Measurements from ENCODE around the gene ZNF467.

Gene ZNF467

GRCh38 chr7:149774237-149775175 is 1.1 kb upstream of the ZNF467 start:
- Histone ChIP-seq H3K27ac (peak overlapping the region in 13 of 21 experiments; percentile 16 to 92 (median 60)), H3K4me3 (peak overlapping the region in 3 of 7 experiments; percentile 65 to 75 (median 67))

DNA sequence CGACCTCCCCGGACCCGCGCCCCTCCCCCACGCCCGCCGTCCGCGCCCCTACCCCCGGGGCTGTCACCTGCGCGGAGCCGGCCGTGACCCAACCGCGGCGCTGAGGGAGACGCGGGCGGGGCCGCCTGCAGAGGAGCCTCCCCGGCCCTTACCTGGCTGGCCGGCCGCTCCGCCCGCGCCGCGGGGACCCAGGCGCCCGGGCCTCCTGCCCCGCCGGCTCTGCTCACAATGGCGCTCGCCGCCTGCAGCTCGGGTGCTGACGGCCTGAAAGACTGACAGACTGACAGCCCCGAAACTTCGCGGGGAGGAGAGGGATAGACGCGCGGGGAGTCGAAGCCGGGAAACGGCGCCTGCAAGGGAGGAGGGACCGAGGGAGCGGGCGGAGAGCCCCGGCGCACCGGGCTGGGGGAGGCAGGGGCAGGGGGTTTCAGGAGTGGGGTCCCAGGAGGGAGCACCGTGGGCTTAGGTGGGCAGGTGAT is 393 bp downstream of the ZNF467 start:
- peak overlapping the region; percentile 31 to 92 (median 78) for H3K27ac ChIP-seq
- peak overlapping the region; percentile 42 to 75 (median 65) for H3K4me3 ChIP-seq

DNA sequence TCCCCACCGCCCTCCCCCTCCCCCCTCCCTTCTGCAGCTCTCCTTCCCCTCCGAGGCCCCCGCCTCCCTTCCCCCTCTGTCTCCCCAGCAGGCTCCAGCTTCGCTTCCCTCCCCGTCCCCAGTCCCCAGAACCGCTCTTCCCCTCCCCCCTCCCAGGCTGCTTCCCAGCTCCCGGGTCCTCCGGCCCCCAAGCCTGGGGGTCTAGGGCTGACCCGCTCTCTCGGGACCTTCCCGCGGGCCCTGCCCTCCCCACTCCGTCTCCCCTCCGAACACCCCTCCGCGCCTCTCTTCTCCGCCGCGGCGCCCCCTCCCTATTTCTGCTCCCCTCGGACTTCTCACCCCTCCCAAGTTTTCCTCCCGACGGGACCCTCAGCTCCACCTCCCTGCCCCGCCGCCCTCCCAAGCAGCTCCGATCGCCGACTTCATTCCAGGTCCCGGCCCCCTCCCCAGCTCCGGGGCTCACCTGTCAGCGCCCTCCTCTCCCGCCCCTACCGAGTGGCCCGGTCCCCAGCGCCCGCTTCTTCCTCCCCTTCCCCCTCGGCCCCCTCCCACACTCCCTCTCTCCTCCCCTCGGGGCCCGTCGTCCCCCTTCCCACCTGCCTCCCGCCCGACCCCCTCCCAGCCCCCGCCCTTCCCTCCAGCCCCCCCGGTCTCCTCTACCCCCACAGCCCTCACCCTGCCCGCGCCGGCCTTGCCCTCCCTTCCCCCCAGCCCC is 990 bp downstream of the ZNF467 start:
- peak overlapping the region; percentile 31 to 92 (median 78) for H3K27ac ChIP-seq
- H3K4me3 ChIP-seq: peak overlapping the region; percentile 42 to 75 (median 65)

DNA sequence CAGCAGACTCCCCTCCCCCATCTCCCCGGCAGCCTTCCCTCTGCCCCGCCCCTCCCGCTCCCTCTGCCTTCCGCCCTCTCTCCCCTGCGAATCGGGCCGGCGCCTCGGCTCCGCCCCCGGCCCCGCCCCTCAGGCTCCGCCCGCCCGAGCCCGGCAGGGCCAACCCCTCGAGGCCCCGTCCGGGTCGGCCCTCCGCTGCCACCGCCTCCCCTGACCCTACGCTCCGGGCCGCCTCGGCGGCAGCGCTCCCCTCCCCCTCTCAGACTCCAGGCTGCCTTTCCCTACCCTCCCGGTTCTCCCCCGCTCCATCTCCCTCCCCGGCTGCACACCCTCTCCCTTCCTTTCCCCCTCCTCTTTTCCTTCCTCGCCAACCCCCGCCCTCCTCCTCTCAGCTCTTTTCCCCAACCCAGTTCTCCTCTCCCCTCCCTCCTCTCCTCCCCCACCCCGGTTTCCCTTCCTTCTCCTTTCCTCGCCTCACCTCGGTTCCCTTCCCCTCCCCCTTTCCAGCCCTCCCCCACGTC is 1.6 kb downstream of the ZNF467 start:
- Histone ChIP-seq H3K4me3 (peak overlapping the region; percentile 42 to 75 (median 65)), H3K27ac (peak overlapping the region in 16 of 21 experiments; percentile 16 to 92 (median 80))

- peak overlapping the region; percentile 42 to 75 (median 65) for H3K4me3 ChIP-seq
- peak overlapping the region in 13 of 21 experiments; percentile 16 to 92 (median 79) for H3K27ac ChIP-seq
These were observed 2.4 kb downstream of the ZNF467 start for GRCh38 chr7:149770728-149771636.

DNA sequence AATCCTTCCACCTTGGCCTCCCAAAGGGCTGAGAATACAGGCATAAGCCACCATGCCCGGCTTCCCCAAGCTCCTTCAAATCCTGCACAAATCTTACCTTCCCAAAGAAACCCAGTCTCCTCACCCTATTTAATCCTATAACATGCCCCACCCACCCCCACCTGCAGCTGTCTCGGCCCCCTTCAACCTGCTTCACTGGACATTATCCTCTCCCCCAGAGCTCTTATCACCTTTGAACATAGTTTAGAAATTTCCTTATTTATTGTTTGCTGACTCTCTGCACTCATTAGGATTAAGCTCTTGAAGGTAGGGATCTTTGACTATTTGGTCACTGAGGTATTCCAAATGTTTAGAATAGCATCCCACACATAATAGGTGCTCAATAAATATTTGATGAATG is 3.5 kb downstream of the ZNF467 start:
- Histone ChIP-seq H3K27ac (no peak overlapping the region), H3K4me3 (no peak overlapping the region)

GRCh38 chr7:149768931-149769330 is 4.5 kb downstream of the ZNF467 start:
- no peak overlapping the region for H3K4me3 ChIP-seq
- H3K27ac ChIP-seq: no peak overlapping the region

- no peak overlapping the region for H3K27ac ChIP-seq
- H3K4me3 ChIP-seq: no peak overlapping the region
These were observed 6.3 kb downstream of the ZNF467 start for GRCh38 chr7:149767068-149767467.

DNA sequence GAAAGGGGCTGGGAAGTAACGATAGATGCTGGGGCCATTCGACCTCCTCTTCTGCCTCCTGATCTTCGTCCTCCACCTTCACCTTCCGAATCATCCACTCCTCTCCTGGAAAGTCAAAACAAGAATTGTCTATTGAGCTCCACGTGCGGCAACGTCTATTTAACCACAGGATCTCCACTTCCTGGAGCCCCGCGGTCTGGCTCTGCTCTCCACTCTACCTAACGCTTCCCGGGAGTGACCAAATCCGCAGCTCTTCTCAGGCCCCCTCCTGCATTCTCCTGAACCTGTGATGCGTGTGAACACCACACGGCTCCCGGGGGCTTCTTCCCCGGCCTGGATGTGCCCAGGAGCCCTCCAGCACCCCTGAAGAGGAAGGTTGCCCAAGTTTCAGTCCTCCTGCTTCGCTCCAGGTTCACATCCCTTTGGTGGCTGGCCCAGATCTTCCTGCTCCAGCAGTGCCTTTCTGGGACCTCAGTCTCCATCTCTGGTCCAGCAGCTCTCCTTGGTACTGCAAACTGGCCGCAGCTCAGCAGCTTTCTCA is 7.2 kb downstream of the ZNF467 start:
- no peak overlapping the region for H3K4me3 ChIP-seq
- H3K27ac ChIP-seq: no peak overlapping the region

- Histone ChIP-seq H3K4me3 (no peak overlapping the region), H3K27ac (no peak overlapping the region)
These were observed 7.8 kb downstream of the ZNF467 start for GRCh38 chr7:149765399-149766121.

GRCh38 chr7:149764481-149765398 is 8.6 kb downstream of the ZNF467 start:
- H3K27ac ChIP-seq: no peak overlapping the region
- no peak overlapping the region for H3K4me3 ChIP-seq

GRCh38 chr7:149763563-149764240 is 9.7 kb downstream of the ZNF467 start:
- H3K4me3 ChIP-seq: no peak overlapping the region
- no peak overlapping the region for H3K27ac ChIP-seq

GRCh38 chr7:149762610-149763009 is 10.8 kb downstream of the ZNF467 start:
- no peak overlapping the region for H3K4me3 ChIP-seq
- no peak overlapping the region for H3K27ac ChIP-seq

GRCh38 chr7:149762089-149762488 is 11.3 kb downstream of the ZNF467 start:
- no peak overlapping the region for H3K27ac ChIP-seq
- no peak overlapping the region for H3K4me3 ChIP-seq

GRCh38 chr7:149761307-149761706 is 12.1 kb downstream of the ZNF467 start:
- Histone ChIP-seq H3K27ac (no peak overlapping the region), H3K4me3 (no peak overlapping the region)

DNA sequence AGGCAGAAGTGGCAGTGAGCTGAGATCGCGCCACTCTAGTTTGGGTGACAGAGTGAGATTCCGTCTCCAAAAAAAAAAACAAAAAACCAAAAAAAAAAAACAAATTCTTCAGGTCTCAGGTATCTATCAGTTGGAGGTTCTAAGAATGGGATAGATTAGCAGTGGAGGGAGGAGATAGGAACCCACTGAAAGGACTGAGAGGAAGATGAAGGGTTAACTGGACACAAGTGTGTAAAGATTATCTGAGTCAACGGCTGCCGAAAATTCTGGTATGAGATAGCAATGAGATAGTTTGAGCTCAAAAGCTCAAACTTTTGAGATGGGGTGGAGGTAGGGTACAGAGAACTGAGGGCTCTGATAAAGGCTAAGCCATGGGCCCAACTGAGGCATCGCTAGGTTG is 12.8 kb downstream of the ZNF467 start:
- H3K27ac ChIP-seq: no peak overlapping the region
- no peak overlapping the region for H3K4me3 ChIP-seq
